GM10248 (cell line): Measurements from ENCODE around the gene HSD17B3.

Experiments
- CTCF ChIA-PET: fragments of 300-600 bp; sonication (Branson Sonifier 250); formaldehyde crosslinking; extraction: SDS; loops from one replicate; lab custom pipeline; 2021; ENCODE audit warnings: antibody characterized with exemption; lab: Yijun Ruan, JAX
- POLR2A ChIA-PET: fragments of 350-650 bp; sonication (Branson Sonifier 250); formaldehyde crosslinking; extraction: SDS; loops from one replicate; lab custom pipeline; 2020; ENCODE audit warnings: antibody characterized with exemption; lab: Yijun Ruan, JAX
- DNase-seq: peaks from one replicate; pipeline ENCODE4 v3.0.0; 2012; ENCODE audit errors: extremely low spot score
- TF ChIP-seq, protein P1 (sequence below): IDR thresholded peaks from 2 replicates; pipeline ENCODE4 v1.5.1; 2012; ENCODE audit warnings: mild to moderate bottlenecking, low read depth; ENCODE audit errors: extremely low read depth, missing control alignments, control extremely low read depth

The HSD17B3 gene

DNA sequence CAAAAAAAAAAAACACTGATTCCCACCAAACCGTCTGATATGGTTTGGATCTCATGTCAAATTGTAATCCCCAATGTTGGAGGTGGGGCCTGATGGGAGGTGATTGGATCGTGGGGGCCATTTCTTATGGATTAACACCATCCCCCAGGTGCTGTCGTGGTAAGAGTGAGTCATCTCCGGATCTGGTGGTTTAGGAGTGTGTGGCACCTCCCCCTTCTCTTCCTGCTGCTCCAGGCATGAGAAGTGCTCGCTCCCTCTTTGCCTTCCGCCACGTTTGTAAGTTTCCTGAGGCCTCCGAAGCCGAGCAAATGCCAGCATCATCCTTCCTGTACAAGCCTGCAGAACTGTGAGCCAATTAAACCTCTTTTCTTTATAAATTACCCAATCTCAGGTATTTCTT is 45.2 kb downstream of the HSD17B3 start:
- TF ChIP-seq, protein P1, sequence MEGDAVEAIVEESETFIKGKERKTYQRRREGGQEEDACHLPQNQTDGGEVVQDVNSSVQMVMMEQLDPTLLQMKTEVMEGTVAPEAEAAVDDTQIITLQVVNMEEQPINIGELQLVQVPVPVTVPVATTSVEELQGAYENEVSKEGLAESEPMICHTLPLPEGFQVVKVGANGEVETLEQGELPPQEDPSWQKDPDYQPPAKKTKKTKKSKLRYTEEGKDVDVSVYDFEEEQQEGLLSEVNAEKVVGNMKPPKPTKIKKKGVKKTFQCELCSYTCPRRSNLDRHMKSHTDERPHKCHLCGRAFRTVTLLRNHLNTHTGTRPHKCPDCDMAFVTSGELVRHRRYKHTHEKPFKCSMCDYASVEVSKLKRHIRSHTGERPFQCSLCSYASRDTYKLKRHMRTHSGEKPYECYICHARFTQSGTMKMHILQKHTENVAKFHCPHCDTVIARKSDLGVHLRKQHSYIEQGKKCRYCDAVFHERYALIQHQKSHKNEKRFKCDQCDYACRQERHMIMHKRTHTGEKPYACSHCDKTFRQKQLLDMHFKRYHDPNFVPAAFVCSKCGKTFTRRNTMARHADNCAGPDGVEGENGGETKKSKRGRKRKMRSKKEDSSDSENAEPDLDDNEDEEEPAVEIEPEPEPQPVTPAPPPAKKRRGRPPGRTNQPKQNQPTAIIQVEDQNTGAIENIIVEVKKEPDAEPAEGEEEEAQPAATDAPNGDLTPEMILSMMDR = no peak
- POLR2A ChIA-PET = no interaction called here
- CTCF ChIA-PET = interaction anchor here (2.0 kb wide), 1 partner anchor 23 kb away, joined by 5 read pairs; no protein-coding TSS in a partner anchor
- no peak for DNase-seq

DNA sequence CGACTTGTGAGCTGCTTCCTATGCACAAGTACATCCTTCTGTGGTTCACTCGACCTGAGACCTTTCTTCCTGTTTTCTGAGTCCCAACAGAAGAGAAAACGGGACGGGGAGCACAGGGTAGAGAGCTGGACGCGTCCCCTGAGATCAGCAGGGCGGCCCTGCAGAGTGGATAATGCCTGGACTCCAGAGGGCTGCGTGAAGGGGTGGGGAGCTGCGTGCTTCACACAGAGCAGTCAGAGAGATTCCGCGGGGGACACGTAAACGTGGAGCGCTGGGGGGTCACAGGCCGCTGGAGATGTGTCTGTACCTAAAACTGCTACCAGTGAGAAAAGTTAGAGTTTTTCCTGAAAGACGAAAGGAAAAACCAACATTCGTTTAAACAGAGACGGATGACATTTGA is 46.3 kb downstream of the HSD17B3 start:
- POLR2A ChIA-PET = no interaction called here
- CTCF ChIA-PET = interaction anchor here (2.0 kb wide), 1 partner anchor 22 kb away, joined by 5 read pairs; no protein-coding TSS in a partner anchor

DNA sequence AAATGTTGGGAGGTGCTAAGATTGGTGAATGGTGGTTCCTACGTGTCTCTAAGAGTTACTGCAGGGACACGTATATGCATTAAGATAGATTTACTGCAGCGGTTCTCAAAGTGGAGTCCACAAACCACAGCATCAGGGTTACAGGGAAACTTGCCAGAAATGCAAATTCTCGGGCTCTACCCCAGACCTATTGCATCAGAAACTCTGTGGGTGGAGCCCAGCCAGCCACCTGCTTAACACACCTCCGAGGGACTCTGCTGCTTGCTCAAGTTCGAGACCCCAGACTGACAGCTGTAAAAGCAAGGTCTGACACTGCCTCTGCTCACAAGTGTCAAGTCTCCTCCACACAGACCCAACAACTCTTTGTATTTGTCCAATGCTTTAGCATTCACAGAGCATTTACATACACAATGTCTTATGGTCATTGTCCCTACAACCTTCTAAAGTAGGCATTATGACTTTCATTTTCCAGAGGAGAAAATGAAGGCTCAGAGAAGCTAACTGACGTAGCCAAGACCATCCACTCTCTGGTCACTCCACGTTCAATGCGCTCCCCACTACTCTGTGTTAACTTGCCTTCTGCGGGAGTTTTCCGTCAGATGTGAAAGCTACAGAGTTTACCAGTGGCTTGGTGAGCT is 48.8 kb downstream of the HSD17B3 start:
- POLR2A ChIA-PET = no interaction called here

More for the DNA sequence above, 46.3 kb downstream of the HSD17B3 start:
- DNase-seq = no peak
- TF ChIP-seq, protein P1 = no peak

DNA sequence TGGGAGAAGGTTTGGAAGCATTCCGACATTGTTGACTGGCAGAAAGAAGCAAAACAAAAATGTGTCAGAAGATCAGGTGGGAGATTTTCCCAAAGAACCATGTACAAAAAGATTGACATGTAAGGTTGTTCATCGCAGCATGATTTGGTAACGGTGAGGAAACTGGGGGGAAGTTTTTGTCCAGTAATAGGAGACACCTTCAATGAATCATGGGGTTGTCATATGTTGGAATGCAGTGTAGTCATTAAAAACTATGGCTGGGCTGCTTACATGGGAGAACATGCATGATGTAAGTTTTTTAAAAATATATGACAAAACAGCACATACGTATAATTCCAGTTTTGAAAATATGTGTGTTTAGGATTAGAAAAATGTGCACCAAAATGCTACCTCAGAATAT is 50.5 kb downstream of the HSD17B3 start:
- CTCF ChIA-PET = no interaction called here

More for the DNA sequence above, 48.8 kb downstream of the HSD17B3 start:
- CTCF ChIA-PET = interaction anchor here (1.7 kb wide), 1 partner anchor 18 kb away, joined by 4 read pairs; no protein-coding TSS in a partner anchor
- TF ChIP-seq, protein P1 = no peak
- DNase-seq = no peak

GRCh38 chr9:96249746-96250145 is 52.2 kb downstream of the HSD17B3 start:
- TF ChIP-seq, protein P1 = no peak
- POLR2A ChIA-PET = no interaction called here
- CTCF ChIA-PET = interaction anchor here (0.8 to 0.9 kb wide), 2 partner anchors 16 to 17 kb away, joined by 3 read pairs; no protein-coding TSS in a partner anchor
- no peak for DNase-seq

More for the DNA sequence above, 50.5 kb downstream of the HSD17B3 start:
- TF ChIP-seq, protein P1 = no peak
- no peak for DNase-seq
- POLR2A ChIA-PET = no interaction called here

DNA sequence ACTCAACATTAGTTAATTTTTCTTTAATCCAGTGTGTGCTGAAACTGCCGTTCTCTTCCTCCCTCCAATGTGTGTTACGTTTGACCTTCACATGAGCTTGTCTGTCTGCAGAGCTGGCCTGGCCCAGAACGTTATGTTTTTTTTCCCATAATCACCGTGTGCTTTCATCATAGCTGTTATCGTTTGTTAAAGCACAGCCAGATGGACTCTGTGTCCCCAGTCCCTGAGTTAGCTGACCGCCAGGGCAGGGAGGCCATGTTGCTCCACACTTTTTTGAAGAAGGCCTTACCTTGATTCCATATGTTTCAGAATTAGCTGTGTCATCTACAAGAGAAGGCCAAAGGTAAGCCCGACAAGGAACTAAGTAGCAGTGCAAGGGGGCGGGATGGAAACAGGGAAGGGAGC is 55.7 kb downstream of the HSD17B3 start:
- CTCF ChIA-PET = interaction anchor here (1.1 to 5.3 kb wide), 3 partner anchors 12 to 29 kb away, joined by 3 to 51 read pairs (median 4); no protein-coding TSS in a partner anchor
- DNase-seq = no peak
- TF ChIP-seq, protein P1 = no peak
- POLR2A ChIA-PET = no interaction called here
